Erythroblast (primary cell): ENCODE data around the gene ZNF593OS.

ENCODE experiments used
- GATA1 ChIP-seq: IDR thresholded peaks from 2 replicates; pipeline ENCODE4 v1.6.1; 2011; ENCODE audit warnings: low read depth, mild to moderate bottlenecking, control low read depth, low read length, moderate library complexity
- POLR2A ChIP-seq: IDR thresholded peaks from 2 replicates; pipeline ENCODE4 v1.6.1; 2011; ENCODE audit warnings: mild to moderate bottlenecking, low read length

DNA sequence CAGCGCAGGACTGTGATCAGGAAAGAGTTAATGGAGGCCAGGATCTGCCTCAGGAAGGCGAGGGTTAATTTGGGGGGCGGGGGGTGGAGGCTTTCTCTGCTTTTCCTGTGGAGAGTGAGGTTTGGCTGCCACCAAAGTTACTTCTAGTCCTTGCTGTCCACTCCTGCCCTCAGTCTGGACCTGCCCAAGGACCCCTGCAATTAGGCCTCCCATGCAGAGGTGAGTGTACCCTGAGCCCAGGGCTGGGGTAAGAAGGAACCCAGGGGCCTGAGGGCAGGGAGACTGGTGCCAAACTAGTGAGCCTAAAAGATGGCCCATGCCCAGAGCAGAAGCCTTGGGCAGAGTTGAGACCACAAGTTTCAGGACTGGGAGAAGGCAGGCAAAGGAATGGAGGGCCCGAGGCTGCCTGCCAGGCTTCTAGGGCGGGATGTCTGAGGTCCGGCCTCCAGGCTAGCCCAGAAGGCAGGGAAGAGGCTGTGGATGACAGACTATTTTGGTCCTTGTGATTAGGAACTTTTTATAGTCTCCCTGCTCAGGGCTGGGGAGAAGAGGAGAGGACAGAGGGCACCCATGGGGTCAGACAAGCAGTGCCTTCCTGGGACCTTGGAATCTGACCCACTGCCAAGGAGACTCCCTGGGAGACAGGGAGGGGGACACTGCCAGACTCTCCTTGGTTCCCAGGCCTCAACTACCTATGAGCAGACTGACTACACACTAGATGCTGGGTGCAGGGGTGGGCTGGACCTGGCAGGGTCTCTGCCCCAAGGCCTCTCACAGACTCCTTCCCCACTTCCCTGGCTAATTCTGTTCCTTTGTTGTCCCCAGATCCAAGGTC, 12.5 kb downstream of the ZNF593OS start, which contains the start of gene FAM110D:
- TF ChIP-seq POLR2A (no peak), GATA1 (no peak)
